ENCODE measurements around the gene MACF1. TPM values are rescaled to one million over a fixed set of nuclear protein-coding genes. Genes with fewer than 3 reads are reported as not detected.

Gene MACF1
- total and polyA plus RNA-seq, 8 donors = 16.8 to 662 (median 236) TPM

- H3K4me3 ChIP-seq = no peak overlapping the region
- H3K9me3 ChIP-seq = no peaks in the 10 kb centered on the region
- intact Hi-C loops (cut with DNase I; ENCODE audit: low total_unique reads) = no loop called here
- TF ChIP-seq POLR2AphosphoS5 (IDR thresholded peaks at IDR 0.05) = no peak
- no peak for TF ChIP-seq POLR2A (IDR thresholded peaks at IDR 0.05)
- no peak for TF ChIP-seq CTCF (IDR thresholded peaks at IDR 0.05)
- TF ChIP-seq EP300 (IDR thresholded peaks at IDR 0.05) = no peak
- H3K27me3 ChIP-seq = no peaks in the 10 kb centered on the region
- peaks cover 0 to 9% (median 0%) of the 10 kb centered on the region in 4 donors for H3K4me1 ChIP-seq
- H3K36me3 ChIP-seq = peaks cover 58 to 97% (median 85%) of the 10 kb centered on the region in 4 donors
- 71 to 88% (median 83%) methylated on average over 3 of the region's 3 CpGs for WGBS, 5 donors
- no peak for DNase-seq
- H3K27ac ChIP-seq = no peak overlapping the region
These were observed 130.7 kb downstream of the MACF1 start for GRCh38 chr1:39335216-39335615.

DNA sequence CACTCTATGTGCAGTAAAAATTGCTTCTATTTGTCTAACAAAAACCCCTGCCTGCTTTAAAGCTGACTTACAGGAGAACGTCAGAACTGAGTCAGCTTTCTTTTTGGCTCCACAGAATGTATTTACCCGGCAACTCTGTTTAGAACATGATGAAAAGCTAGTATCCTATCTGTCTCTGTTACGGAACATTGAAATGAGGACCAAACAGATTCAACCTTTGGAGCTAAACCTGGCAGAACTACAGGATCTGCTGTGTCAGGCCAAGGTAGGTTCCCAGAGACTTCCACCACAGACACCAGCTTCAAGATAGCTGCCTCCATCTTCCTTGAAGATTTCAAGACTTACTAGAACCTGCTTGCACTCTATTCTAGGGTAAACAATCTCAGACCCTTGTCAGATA, 132.6 kb downstream of the MACF1 start:
- no peak for DNase-seq
- Histone ChIP-seq H3K27ac (no peak overlapping the region), H3K27me3 (no peaks in the 10 kb centered on the region), H3K9me3 (no peaks in the 10 kb centered on the region), H3K36me3 (peaks cover 61 to 97% (median 85%) of the 10 kb centered on the region in 4 donors), H3K4me3 (no peak overlapping the region), H3K4me1 (peaks cover 0 to 5% (median 0%) of the 10 kb centered on the region in 4 donors)
- 75 to 90% (median 87%) methylated on average over 3 of the region's 3 CpGs for WGBS, 5 donors
- intact Hi-C loops (cut with DNase I; ENCODE audit: low total_unique reads) = no loop called here
- no peak for TF ChIP-seq POLR2A (IDR thresholded peaks at IDR 0.05)
- no peak for TF ChIP-seq EP300 (IDR thresholded peaks at IDR 0.05)
- TF ChIP-seq CTCF (IDR thresholded peaks at IDR 0.05) = no peak
- TF ChIP-seq POLR2AphosphoS5 (IDR thresholded peaks at IDR 0.05) = no peak

DNA sequence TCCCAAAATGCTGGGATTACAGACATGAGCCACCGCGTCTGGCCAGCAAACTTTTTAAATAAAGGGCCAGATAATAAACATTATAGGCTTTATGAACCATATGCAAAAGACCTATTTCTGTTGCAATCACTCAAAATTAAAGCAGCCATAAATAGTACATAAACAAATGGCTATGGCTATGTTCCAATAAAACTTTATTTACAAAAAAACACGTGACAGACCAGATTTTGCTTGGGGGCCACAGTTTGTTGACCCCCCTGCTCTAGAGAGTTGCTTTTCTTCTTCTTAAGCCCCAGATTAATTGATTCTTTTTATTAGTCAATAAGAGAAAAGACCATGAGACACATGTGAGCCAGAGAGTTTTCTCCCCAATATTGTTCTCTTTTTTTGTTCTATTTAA, 138.3 kb downstream of the MACF1 start:
- DNase-seq = no peak
- 73 to 86% (median 80%) methylated on average over 3 of the region's 3 CpGs for WGBS, 5 donors
- Histone ChIP-seq H3K4me1 (peaks cover 0 to 9% (median 0%) of the 10 kb centered on the region in 4 donors), H3K27ac (no peak overlapping the region), H3K27me3 (no peaks in the 10 kb centered on the region), H3K9me3 (no peaks in the 10 kb centered on the region), H3K36me3 (peaks cover 61 to 100% (median 98%) of the 10 kb centered on the region in 4 donors), H3K4me3 (no peak overlapping the region)
- intact Hi-C loops (cut with DNase I; ENCODE audit: low total_unique reads) = no loop called here
- TF ChIP-seq EP300 (IDR thresholded peaks at IDR 0.05) (no peak), CTCF (IDR thresholded peaks at IDR 0.05) (no peak), POLR2A (IDR thresholded peaks at IDR 0.05) (no peak), POLR2AphosphoS5 (IDR thresholded peaks at IDR 0.05) (no peak)

DNA sequence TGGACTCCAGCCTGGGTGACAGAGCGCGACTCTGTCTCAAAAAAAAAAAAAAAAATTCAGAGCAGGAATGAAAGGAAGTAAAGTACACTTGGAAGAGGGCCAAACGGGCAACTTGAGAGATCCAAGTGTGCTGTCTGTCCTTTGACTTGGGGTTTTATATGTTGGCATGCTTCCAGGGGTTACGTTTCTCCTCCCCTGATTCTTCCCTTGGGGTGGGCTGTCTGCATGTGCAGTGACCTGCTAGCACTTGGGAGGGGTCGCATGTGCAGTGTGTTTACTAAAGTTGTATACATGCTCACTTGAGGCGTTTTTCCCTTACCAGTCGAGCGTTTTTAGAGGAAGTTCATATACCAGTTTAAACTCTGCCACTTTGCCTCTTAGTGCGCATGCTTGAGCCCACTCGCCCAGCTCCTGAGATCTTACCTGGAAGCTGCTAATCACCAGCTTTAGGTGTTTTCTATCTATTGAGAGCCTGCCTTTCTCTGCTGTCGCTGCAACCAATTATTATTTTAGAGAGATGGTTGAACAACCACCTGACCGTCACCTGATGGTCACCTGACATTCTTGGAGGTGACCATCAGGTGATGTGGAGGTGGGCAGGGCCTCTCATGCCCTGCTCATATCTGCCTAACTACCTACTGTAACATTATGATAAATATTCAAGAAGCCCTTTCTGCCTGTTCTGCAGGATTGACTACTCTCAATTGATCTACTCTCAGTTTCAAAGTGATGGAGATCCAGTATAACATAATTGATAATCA, 140.1 kb downstream of the MACF1 start:
- 60 to 69% (median 63%) methylated on average over 12 of the region's 12 CpGs for WGBS, 5 donors
- no peak overlapping the region for H3K4me3 ChIP-seq

More for the DNA sequence above, 140.1 kb downstream of the MACF1 start:
- no peak overlapping the region for H3K27ac ChIP-seq
- H3K4me1 ChIP-seq = peaks cover 0 to 9% (median 0%) of the 10 kb centered on the region in 4 donors
- intact Hi-C loops (cut with DNase I; ENCODE audit: low total_unique reads) = no loop called here
- no peaks in the 10 kb centered on the region for H3K9me3 ChIP-seq
- peaks cover 59 to 100% (median 98%) of the 10 kb centered on the region in 4 donors for H3K36me3 ChIP-seq
- TF ChIP-seq POLR2A (IDR thresholded peaks at IDR 0.05) = no peak
- no peak for TF ChIP-seq EP300 (IDR thresholded peaks at IDR 0.05)
- TF ChIP-seq CTCF (IDR thresholded peaks at IDR 0.05) = no peak
- no peak for TF ChIP-seq POLR2AphosphoS5 (IDR thresholded peaks at IDR 0.05)
- no peaks in the 10 kb centered on the region for H3K27me3 ChIP-seq
- DNase-seq = peak in 1 of 2 donors; percentile 37
